HG03432 (cell line): ENCODE data around the gene SORCS2.

Experiments
- ATAC-seq: cut with Tn5 transposase; IDR thresholded peaks from one replicate; pipeline ENCODE4 v1.9.1; 2021; ENCODE audit warnings: mild to moderate bottlenecking, moderate library complexity; ENCODE audit not compliant: unreplicated experiment

The SORCS2 gene

GRCh38 chr4:7666011-7666410 is 473.7 kb downstream of the SORCS2 start:
- no peak for ATAC-seq

GRCh38 chr4:7666744-7667143 is 474.4 kb downstream of the SORCS2 start:
- ATAC-seq: no peak

- no peak for ATAC-seq
These were observed 475.9 kb downstream of the SORCS2 start for GRCh38 chr4:7668271-7668670.

- ATAC-seq: no peak
These were observed 476.5 kb downstream of the SORCS2 start for GRCh38 chr4:7668826-7669225.

- no peak for ATAC-seq
These were observed 480.3 kb downstream of the SORCS2 start for GRCh38 chr4:7672601-7673000.

GRCh38 chr4:7673121-7673520 is 480.8 kb downstream of the SORCS2 start:
- no peak for ATAC-seq

- ATAC-seq: no peak
These were observed 482.4 kb downstream of the SORCS2 start for GRCh38 chr4:7674706-7675105.

- no peak for ATAC-seq
These were observed 482.8 kb downstream of the SORCS2 start for GRCh38 chr4:7675136-7675535.

GRCh38 chr4:7675612-7676320 is 483.4 kb downstream of the SORCS2 start:
- no peak for ATAC-seq

- ATAC-seq: no peak
These were observed 484.1 kb downstream of the SORCS2 start for GRCh38 chr4:7676398-7676922.

- ATAC-seq: no peak
These were observed 484.7 kb downstream of the SORCS2 start for GRCh38 chr4:7677086-7677485.

GRCh38 chr4:7677799-7678301 is 485.5 kb downstream of the SORCS2 start:
- ATAC-seq: no peak

- ATAC-seq: no peak
These were observed 486.0 kb downstream of the SORCS2 start for GRCh38 chr4:7678318-7678852.

GRCh38 chr4:7679406-7680040 is 487.2 kb downstream of the SORCS2 start:
- no peak for ATAC-seq

- ATAC-seq: no peak
These were observed 487.8 kb downstream of the SORCS2 start for GRCh38 chr4:7680106-7680505.

GRCh38 chr4:7680731-7681130 is 488.4 kb downstream of the SORCS2 start:
- no peak for ATAC-seq

GRCh38 chr4:7683126-7683703 is 490.9 kb downstream of the SORCS2 start:
- ATAC-seq: no peak

GRCh38 chr4:7684294-7684693 is 492.0 kb downstream of the SORCS2 start:
- no peak for ATAC-seq

- ATAC-seq: no peak
These were observed 493.9 kb downstream of the SORCS2 start for GRCh38 chr4:7686070-7686870.

- ATAC-seq: no peak
These were observed 494.7 kb downstream of the SORCS2 start for GRCh38 chr4:7687006-7687405.

GRCh38 chr4:7687796-7688195 is 495.5 kb downstream of the SORCS2 start:
- ATAC-seq: no peak
